ENCODE results near the gene TMCC2. TPM values are rescaled to one million over a fixed set of nuclear protein-coding genes. Genes with fewer than 3 reads are reported as not detected.
A peak's percentile ranks its signal among the peaks of the same experiment; 100 is the strongest.
"Not testable (repeated sequence)": the region's sequence is repeated elsewhere in the genome, so short reads cannot be mapped to it uniquely, and the experiment has no call there.

Gene TMCC2
- total RNA-seq, 1 donor from 2014 or later, result 20.9 TPM

DNA sequence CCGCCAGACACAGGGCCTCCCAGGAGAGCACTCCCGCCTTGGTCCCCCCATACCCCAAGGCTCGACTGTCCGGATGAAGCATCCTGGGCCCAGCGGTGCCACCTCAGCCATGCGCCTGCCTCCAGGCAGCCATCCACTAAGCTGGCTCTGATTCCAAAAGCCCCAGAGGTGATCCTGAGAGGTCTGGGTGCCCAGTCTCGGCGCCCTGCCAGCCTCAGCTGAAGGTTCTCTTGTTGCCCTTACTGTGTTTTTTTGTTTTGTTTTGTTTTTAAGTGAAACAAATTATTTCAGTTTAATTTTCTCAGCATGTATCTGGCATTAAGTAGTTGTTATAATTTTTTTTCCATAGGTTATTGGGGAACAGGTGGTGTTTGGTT is 48.9 kb downstream of the TMCC2 start:
- intact Hi-C loops (cut with micrococcal nuclease), result loop anchor here (5.0 kb wide), 1 partner anchor 206 kb away; no protein-coding TSS in a partner anchor
- DNase-seq, result no peak
- no peak overlapping the region for H3K27ac Mint-ChIP-seq

DNA sequence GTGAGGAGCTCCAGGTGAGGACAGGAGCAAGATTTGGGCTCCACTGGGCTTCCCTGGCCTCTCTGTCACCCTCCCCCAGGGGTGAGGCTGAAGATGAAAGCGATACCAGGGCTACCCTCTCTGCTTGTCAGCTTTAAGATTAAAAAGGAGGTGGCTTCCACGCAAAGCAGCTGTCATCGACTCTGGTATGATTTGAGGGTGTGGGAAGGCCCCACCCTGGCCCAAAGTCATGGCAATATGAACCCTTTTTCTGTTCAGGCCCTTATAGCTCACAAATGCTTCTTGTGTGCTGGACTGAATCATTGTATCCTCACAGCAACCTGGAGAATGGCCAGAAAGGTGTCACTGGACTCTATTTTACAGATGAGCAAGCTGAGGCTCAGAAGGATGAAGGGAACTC is 52.2 kb downstream of the TMCC2 start:
- Mint-ChIP-seq H3K9me3 (no peaks in the 10 kb centered on the region), H3K27ac (no peak overlapping the region), H3K4me1 (peaks cover 58% of the 10 kb centered on the region), H3K36me3 (ENCODE audit: low read depth) (peaks cover 5% of the 10 kb centered on the region), H3K4me3 (no peak overlapping the region), H3K27me3 (peaks cover 7% of the 10 kb centered on the region)
- intact Hi-C loops (cut with micrococcal nuclease), result loop anchor here (5.0 kb wide), 1 partner anchor 202 kb away; no protein-coding TSS in a partner anchor
- DNase-seq, result peak; percentile 78

More for the DNA sequence above, 48.9 kb downstream of the TMCC2 start:
- Mint-ChIP-seq H3K9me3 (no peaks in the 10 kb centered on the region), H3K36me3 (ENCODE audit: low read depth) (peaks cover 8% of the 10 kb centered on the region), H3K4me1 (peaks cover 44% of the 10 kb centered on the region), H3K27me3 (peaks cover 2% of the 10 kb centered on the region), H3K4me3 (no peak overlapping the region)

DNA sequence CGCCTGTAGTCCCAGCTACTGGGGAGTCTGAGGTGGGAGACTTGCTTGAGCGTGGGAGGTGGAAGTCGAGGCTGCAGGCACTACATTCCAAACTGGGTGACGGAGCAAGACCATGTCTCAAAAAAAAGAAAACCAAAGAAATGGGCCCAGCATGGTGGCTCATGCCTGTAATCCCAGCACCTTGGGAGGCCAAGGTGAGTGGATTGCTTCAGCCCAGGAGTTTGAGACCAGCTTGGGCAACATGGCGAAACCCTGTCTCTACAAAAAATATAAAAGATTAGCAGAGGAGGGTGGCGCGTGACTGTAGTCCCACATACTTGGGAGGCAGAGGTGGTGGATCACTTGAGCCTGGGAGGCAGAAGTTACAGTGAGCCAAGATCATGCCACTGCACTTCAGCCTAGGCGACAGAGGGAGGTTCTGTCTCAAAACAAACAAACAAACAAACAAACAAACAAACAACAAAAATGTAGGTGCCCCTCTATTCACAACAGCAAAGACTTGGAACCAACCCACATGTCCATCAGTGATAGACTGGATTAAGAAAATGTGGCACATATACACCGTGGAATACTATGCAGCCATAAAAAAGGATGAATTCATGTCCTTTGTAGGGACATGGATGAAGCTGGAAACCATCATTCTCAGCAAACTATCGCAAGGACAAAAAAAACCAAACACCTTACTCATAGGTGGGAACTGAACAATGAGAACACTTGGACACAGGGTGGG is 53.1 kb downstream of the TMCC2 start:
- H3K27me3 Mint-ChIP-seq; intact Hi-C loops (cut with micrococcal nuclease); H3K27ac Mint-ChIP-seq; H3K36me3 Mint-ChIP-seq (ENCODE audit: low read depth); H3K4me3 Mint-ChIP-seq; DNase-seq; H3K9me3 Mint-ChIP-seq: not testable (repeated sequence)
- peaks cover 61% of the 10 kb centered on the region for H3K4me1 Mint-ChIP-seq

DNA sequence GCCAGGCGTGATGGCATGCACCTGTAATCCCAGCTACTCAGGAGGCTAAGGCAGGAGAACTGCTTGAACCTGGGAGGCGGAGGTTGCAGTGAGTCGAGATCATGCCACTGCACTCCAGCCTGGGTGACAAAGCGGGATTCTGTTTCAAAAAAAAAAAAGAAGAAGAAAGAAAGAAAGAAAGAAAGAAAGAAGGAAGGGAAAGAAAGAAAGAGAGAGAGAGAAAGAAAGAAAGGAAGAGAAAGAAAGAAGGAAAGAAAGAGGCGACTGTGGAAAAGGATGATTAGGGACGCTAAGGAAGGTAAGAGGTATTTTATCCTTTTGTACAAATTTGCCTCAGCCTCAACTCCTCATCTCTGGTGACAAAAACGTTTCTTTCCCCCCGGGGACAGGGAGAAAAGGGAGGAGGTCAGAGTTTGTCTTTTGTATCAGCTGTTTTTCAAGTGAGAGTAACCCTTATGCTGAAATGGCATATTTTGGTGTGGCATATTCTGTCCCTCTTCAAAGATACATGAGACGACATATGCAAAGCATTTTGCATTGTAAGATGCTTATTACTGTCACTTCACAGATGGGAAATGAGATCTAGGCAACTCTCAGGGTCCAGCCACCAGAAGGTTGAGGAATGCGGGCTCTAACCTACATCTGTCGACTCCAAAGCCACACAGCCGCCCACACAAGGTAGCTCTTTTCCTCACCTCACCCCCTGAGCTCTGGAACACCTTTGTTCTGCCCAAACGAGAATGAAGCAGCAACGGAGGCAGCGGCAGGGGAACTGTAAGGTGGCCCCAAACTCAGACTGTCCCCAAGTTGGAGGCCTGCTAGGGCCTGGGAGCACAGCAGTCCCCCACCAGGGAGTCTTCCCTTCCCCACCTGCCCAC is 55.8 kb downstream of the TMCC2 start:
- Mint-ChIP-seq H3K36me3 (ENCODE audit: low read depth) (peaks cover 5% of the 10 kb centered on the region), H3K27ac (no peak overlapping the region), H3K4me1 (peaks cover 80% of the 10 kb centered on the region), H3K27me3 (peaks cover 6% of the 10 kb centered on the region), H3K4me3 (no peak overlapping the region), H3K9me3 (no peaks in the 10 kb centered on the region)
- intact Hi-C loops (cut with micrococcal nuclease), result loop anchor here (1.0 to 2.0 kb wide), 3 partner anchors 10 to 55 kb away; partner anchors contain the start of gene NUAK2
- no peak for DNase-seq

DNA sequence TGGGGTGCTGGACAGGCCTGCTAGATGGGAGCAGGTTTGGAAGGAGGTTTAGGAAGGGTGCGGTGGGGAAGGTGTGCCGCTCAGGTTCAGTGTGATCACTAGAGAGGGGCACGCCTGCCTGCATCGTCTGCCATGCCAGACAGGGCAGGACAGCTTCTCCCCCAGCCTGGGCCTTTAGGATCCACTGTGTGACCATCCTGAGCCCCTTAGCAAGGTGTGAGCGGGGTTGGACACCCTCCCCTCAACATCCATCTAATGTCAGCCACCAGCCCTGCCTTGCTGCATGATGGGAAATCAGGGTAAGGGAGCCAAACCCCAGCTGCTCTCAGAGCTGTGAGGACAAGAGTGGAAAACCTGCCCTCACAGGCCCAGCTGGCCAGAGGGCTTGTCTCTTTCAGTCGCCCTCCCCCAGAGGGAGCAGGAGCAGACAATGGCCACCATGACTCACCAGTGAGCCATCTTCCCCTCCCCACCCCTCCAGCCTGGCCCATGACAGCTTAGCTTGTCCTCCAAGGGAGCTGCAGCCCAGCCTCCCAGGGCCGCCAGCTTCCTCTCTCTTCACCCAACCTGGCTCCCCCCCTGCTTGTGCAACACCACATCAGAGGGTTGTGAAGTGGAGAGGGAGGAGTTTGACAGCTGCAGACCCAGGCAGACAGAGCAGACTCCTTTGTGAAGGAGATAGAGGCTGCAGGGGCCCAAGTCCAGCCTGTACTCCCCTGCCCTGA is 56.8 kb downstream of the TMCC2 start:
- peaks cover 6% of the 10 kb centered on the region for H3K27me3 Mint-ChIP-seq
- peak overlapping the region; percentile 91 for H3K27ac Mint-ChIP-seq
- intact Hi-C loops (cut with micrococcal nuclease), result loop anchor here (1.0 to 5.0 kb wide), 6 partner anchors 11 to 563 kb away; partner anchors contain the start of genes DSTYK, ELK4 and NUAK2
- H3K4me1 Mint-ChIP-seq, result peaks cover 78% of the 10 kb centered on the region
- H3K36me3 Mint-ChIP-seq (ENCODE audit: low read depth), result peaks cover 5% of the 10 kb centered on the region
- H3K9me3 Mint-ChIP-seq, result no peaks in the 10 kb centered on the region
- H3K4me3 Mint-ChIP-seq, result peak overlapping the region; percentile 62
- peak; percentile 96 for DNase-seq

DNA sequence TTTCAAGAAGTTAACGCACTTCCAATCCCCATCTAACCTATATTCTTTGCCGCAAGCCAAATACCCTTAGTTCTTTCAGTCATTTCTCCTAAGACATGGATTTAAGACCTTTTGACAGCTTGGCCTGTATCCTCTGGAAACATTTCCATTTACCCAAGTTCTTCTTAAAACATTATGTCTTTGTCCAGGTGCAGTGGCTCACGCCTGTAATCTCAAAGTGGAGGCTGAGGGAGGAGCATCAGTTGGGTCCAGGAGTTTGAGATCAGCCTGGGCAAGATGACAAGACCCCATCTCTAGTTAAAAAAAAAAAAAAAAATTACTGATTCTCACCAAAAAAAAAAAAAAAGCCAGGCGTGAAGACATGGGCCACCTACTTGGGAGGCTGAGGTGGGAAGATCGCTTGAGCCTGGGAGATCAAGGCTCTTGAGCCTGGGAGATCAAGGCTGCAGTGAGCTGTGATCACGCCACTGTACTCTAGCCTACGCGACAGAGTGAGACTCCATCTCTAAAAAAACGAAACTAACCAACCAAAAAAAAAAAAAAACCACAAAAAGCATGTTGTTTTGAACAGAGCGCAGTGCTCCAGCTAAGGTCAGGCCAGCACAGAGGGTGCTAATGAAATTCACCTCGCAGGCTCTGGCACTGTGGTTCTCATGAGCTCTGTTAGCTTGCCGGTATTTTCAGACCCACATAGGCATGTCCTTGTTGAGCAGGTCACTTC is 57.8 kb downstream of the TMCC2 start:
- H3K27ac Mint-ChIP-seq, result peak overlapping the region; percentile 91
- H3K36me3 Mint-ChIP-seq (ENCODE audit: low read depth), result peaks cover 3% of the 10 kb centered on the region
- DNase-seq, result peak; percentile 88
- H3K27me3 Mint-ChIP-seq, result peaks cover 6% of the 10 kb centered on the region
- H3K4me1 Mint-ChIP-seq, result peaks cover 70% of the 10 kb centered on the region
- no peaks in the 10 kb centered on the region for H3K9me3 Mint-ChIP-seq
- peak overlapping the region; percentile 62 for H3K4me3 Mint-ChIP-seq
- intact Hi-C loops (cut with micrococcal nuclease), result loop anchor here (1.0 to 5.0 kb wide), 5 partner anchors 57 to 562 kb away; partner anchors contain the start of genes DSTYK and ELK4

DNA sequence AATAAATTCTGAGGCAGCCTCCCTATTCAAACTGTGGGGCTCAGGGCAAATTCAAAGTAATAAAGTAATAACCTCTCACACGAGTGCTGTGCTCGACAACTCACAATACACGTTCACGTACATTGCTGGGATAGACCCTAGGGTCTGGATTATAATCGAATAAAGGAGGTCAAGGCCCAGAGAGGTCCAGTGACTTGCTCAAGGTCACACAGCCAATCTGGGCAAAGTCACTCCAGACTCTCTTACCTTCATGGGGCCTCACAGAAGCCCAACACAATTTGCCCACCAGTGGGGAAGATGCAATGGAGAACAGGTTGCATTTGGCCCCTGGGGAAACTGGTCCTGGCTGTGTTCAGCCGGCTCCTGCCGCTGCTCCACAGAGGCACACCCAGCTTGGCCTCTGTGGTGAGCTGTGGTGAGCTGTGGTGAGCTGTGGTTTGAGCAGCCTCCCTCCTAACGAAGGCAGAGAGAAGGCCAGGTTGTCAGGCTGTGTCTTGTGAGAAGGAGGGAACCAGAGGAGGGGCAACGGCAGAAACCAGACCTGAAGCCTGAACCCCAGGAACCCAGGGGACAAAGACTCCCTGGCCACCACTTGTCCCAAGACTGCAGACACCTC is 58.7 kb downstream of the TMCC2 start:
- peaks cover 69% of the 10 kb centered on the region for H3K4me1 Mint-ChIP-seq
- peaks cover 6% of the 10 kb centered on the region for H3K27me3 Mint-ChIP-seq
- intact Hi-C loops (cut with micrococcal nuclease), result loop anchor here (2.0 to 5.0 kb wide), 3 partner anchors 88 to 561 kb away; partner anchors contain the start of gene ELK4
- peak overlapping the region; percentile 62 for H3K4me3 Mint-ChIP-seq
- peak overlapping the region; percentile 91 for H3K27ac Mint-ChIP-seq
- no peaks in the 10 kb centered on the region for H3K9me3 Mint-ChIP-seq
- peak; percentile 96 for DNase-seq
- H3K36me3 Mint-ChIP-seq (ENCODE audit: low read depth), result no peaks in the 10 kb centered on the region

DNA sequence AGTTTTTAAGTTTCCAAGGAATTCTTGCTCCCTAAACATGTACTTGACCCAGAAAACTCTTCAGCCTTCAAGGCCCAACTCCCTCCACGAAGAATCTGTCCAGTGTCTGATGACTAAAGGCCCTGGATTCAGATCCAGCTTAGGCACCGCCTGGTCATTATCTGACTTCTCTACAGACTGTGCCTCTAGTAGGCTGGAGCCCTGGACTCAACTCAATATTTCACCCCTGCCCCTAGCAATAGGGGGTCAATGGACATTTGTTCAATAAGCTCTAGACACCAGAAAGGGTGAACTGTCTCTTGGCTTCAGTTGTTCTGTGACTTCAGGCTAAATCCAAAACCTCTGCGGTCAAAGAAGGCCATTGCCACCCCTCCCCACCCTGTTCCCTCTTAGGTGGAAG is 59.3 kb downstream of the TMCC2 start:
- peak overlapping the region; percentile 62 for H3K4me3 Mint-ChIP-seq
- H3K36me3 Mint-ChIP-seq (ENCODE audit: low read depth), result no peaks in the 10 kb centered on the region
- peak; percentile 69 for DNase-seq
- intact Hi-C loops (cut with micrococcal nuclease), result loop anchor here (2.0 to 5.0 kb wide), 3 partner anchors 88 to 560 kb away; partner anchors contain the start of gene ELK4
- peaks cover 8% of the 10 kb centered on the region for H3K27me3 Mint-ChIP-seq
- no peaks in the 10 kb centered on the region for H3K9me3 Mint-ChIP-seq
- H3K4me1 Mint-ChIP-seq, result peaks cover 75% of the 10 kb centered on the region
- H3K27ac Mint-ChIP-seq, result peak overlapping the region; percentile 91

DNA sequence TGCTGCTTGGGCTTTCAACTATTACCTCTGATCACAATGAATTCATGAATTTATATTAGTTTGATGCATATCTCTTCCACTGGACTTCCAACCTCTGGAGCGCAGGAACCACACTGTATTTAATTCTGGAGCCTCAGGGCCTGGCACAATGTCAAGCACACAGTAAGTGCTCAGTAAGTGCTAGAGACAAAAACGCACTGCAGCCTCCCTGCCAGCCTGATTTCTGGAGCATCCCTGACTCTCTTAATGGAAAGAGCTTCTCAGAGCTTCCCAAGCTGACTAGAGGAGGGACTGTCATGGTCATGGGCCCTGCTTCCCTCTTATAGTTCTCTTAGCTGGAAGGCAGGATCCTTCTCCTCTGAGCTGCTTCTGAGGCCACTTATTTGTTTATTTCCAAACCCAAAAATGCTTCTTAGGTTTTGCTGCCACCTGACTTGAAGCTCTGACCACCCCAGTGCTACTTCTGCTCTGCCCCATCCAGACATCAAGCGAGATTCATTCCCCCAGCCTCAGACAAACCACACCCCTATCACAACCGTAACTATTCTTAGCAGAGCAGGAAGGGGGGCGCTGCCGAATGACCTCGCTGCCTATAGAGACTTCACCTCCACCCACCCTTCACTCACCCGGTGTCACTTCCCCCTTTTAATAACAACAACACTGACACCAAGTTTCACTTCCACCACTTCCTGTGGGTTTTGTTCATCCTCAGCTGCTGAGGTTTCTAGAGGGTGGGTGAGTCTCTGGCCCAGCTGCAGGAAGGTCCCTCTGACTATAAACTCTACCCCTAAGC is 60.2 kb downstream of the TMCC2 start:
- intact Hi-C loops (cut with micrococcal nuclease), result loop anchor here (1.0 to 5.0 kb wide), 6 partner anchors 15 to 559 kb away; partner anchors contain the start of genes ELK4 and NUAK2
- H3K9me3 Mint-ChIP-seq, result no peaks in the 10 kb centered on the region
- peaks cover 67% of the 10 kb centered on the region for H3K4me1 Mint-ChIP-seq
- H3K27me3 Mint-ChIP-seq, result peaks cover 5% of the 10 kb centered on the region
- DNase-seq, result peak; percentile 95
- H3K4me3 Mint-ChIP-seq, result peak overlapping the region; percentile 62
- no peaks in the 10 kb centered on the region for H3K36me3 Mint-ChIP-seq (ENCODE audit: low read depth)
- H3K27ac Mint-ChIP-seq, result peak overlapping the region; percentile 51

DNA sequence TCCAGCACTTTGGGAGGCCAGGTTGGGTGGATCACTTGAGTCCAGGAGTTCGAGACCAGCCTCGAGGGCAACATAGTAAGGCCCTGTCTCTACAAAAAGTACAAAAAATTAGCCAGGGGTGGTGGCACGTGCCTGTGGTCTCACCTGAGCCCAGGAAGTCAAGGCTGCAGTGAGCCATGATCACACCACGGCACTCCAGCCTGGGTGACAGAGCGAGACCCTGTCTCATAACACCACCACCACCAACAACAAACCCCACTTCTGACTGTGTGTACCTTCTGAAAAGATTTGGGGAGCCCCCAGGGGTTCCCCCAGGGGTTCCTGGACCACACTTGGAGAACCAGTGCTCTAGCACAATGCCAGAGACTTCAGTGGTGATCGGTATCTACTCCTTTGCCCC is 63.9 kb downstream of the TMCC2 start:
- Mint-ChIP-seq H3K9me3 (no peaks in the 10 kb centered on the region), H3K4me1 (peaks cover 50% of the 10 kb centered on the region)
- DNase-seq, result no peak

DNA sequence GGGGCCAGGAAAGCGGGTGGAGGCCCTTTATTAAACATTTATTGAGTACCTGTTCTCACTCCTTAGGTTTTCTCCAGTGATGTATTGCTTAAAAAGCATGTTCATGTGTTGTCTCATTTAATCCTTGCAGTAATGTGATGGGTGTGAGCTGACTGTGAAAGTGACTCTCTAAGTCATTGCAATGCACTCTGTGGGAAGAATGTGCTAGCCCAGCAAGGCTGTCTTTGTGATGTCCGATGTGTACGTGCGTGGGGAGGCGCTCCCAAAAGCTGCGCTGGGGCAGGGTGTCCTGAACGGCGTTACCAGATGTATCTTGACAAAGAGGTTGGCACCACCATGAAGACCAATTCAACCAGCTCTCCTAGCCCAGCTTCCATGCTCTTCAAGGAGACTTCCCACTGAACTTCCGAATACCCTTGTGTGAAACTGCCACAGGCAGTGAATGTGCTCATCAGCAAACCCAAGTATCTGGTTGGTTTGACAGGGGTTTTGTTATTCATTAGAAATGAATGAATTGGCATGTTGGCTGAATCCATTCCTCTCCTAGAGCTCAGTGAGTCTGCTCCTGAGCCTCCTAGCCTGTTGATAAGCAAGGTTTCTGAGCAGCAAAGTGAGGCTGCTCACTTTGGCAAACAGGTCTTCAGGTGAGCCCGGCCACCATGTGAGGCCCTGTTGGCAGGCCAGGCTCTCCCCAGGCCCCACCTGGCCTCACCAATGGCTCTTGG is 65.8 kb downstream of the TMCC2 start:
- Mint-ChIP-seq H3K4me1 (peaks cover 40% of the 10 kb centered on the region), H3K4me3 (no peak overlapping the region), H3K27me3 (peaks cover 6% of the 10 kb centered on the region), H3K36me3 (ENCODE audit: low read depth) (no peaks in the 10 kb centered on the region), H3K9me3 (no peaks in the 10 kb centered on the region), H3K27ac (no peak overlapping the region)
- intact Hi-C loops (cut with micrococcal nuclease), result no loop called here
- DNase-seq, result no peak

More for the DNA sequence above, 63.9 kb downstream of the TMCC2 start:
- no peak overlapping the region for H3K27ac Mint-ChIP-seq
- intact Hi-C loops (cut with micrococcal nuclease), result no loop called here
- H3K4me3 Mint-ChIP-seq, result no peak overlapping the region
- H3K27me3 Mint-ChIP-seq, result peaks cover 6% of the 10 kb centered on the region
- no peaks in the 10 kb centered on the region for H3K36me3 Mint-ChIP-seq (ENCODE audit: low read depth)
